ENCODE results near the gene UST.

DNA sequence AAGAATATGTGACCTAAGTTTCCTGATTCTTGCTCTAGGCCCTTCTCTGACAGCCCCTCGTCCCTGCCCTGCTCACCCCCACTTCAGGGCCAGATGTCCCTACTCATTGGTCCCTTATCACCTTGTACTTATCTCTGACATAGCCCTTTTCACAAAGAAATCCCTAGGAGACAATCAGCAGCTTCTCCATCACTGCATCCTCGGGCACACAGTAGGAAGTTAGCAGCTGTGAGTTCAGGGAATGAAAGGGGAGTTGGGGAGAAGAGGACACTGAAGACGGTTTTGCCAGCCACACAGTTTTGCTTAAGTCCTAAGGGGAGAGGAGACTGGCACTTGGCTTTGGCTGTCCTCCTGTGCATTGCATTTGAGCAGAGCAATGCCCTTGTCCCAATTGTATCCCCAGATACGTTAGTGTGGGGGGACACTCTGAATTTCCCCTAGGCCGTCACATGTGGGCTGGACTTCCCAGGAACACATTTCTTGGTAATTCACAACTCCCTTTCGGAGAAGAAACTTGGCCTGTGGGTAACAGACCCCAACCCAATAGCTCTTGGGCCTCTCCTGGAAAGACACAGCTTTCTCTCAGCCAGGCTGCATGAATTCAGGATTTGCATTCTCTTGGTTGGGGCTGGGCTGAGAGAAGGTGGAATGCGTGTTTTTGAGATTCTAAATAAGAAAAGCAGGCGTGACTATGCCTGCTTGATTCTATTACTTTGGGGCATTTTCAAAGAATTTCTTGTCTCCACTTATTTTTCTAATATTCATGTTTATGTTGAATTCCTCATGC lies 177.6 kb downstream of the UST start:
- TF ChIP-seq POLR2A (IDR thresholded peaks at IDR 0.05; ENCODE audit: low read depth, low read length) (no peak), TAF1 (IDR thresholded peaks at IDR 0.05; ENCODE audit: low read depth, low read length) (no peak), SPI1 (IDR thresholded peaks at IDR 0.05; ENCODE audit: low read depth, low read length) (no peak), POLR2AphosphoS5 (IDR thresholded peaks at IDR 0.05; ENCODE audit: low read depth, low read length) (no peak), PAX5 (IDR thresholded peaks at IDR 0.05; ENCODE audit: insufficient read depth, low read length, severe bottlenecking) (no peak), POU2F2 (IDR thresholded peaks at IDR 0.05; ENCODE audit: low read depth, low read length) (no peak)

All from GM12891 (cell line).